OCI-LY1 (cell line): ENCODE results near the gene MYBBP1A.

Experiments used
- H2AFZ ChIP-seq: fragments of 200-600 bp; sonication (generic), shearing (Covaris generic); 2 replicates; pipeline ENCODE4 v1.6.0; 2014; ENCODE audit warnings: antibody characterized with exemption, mild to moderate bottlenecking, low read length
- H3F3A ChIP-seq: fragments of 200-600 bp; sonication (generic), shearing (Covaris generic); 2 replicates; pipeline ENCODE4 v1.6.0; 2014; ENCODE audit warnings: mild to moderate bottlenecking, antibody characterized with exemption, low read length, moderate library complexity; ENCODE audit not compliant: insufficient read depth
- H3K27ac ChIP-seq: fragments of 200-600 bp; sonication (generic); 2 replicates; pipeline ENCODE4 v1.5.1; 2014; ENCODE audit warnings: low read length, mixed run types, mild to moderate bottlenecking, low read depth; ENCODE audit not compliant: poor library complexity, severe bottlenecking
- H3K27me3 ChIP-seq: fragments of 200-600 bp; sonication (generic); 2 replicates; pipeline ENCODE4 v1.6.0; 2014; ENCODE audit warnings: antibody characterized with exemption, mild to moderate bottlenecking, low read length, moderate library complexity; ENCODE audit not compliant: insufficient read depth
- H3K36me3 ChIP-seq: fragments of 200-600 bp; sonication (generic); 2 replicates; pipeline ENCODE4 v1.6.1; 2014; ENCODE audit warnings: mild to moderate bottlenecking, antibody characterized with exemption, low read length, moderate library complexity, mixed read lengths; ENCODE audit not compliant: insufficient read depth
- H3K4me1 ChIP-seq: fragments of 200-600 bp; sonication (generic); 2 replicates; pipeline ENCODE4 v1.5.1; 2014; ENCODE audit warnings: mild to moderate bottlenecking, low read length, moderate library complexity; ENCODE audit not compliant: insufficient read depth, severe bottlenecking
- H3K4me2 ChIP-seq: fragments of 200-600 bp; sonication (generic), shearing (Covaris generic); 2 replicates; pipeline ENCODE4 v1.6.1; 2014; ENCODE audit warnings: low read length
- H3K4me3 ChIP-seq: fragments of 200-600 bp; sonication (generic); 2 replicates; pipeline ENCODE4 v1.5.1; 2014; ENCODE audit warnings: low read length, low read depth, mild to moderate bottlenecking, mixed read lengths; ENCODE audit not compliant: poor library complexity, severe bottlenecking
- H3K79me2 ChIP-seq: fragments of 200-600 bp; shearing (Covaris generic); 2 replicates; pipeline ENCODE4 v1.6.1; 2016; ENCODE audit warnings: mixed run types, low read length, mixed read lengths; ENCODE audit not compliant: insufficient read depth
- H3K9ac ChIP-seq: fragments of 200-600 bp; sonication (generic), shearing (Covaris generic); 2 replicates; pipeline ENCODE4 v1.6.1; 2014; ENCODE audit warnings: mild to moderate bottlenecking, low read length, mixed read lengths
- H3K9me2 ChIP-seq: fragments of 200-600 bp; sonication (generic), shearing (Covaris generic); 2 replicates; pipeline ENCODE4 v1.6.1; 2014; ENCODE audit warnings: low read depth, mild to moderate bottlenecking, low read length, mixed read lengths
- H3K9me3 ChIP-seq: fragments of 200-600 bp; shearing (Covaris generic); 2 replicates; pipeline ENCODE4 v1.6.1; 2014; ENCODE audit warnings: low read length, mixed read lengths
- H4K20me1 ChIP-seq: fragments of 200-600 bp; sonication (generic), shearing (Covaris generic); 2 replicates; pipeline ENCODE4 v1.6.0; 2016; ENCODE audit warnings: mild to moderate bottlenecking, low read length; ENCODE audit not compliant: insufficient read depth
- EZH2 ChIP-seq: fragments of 200-600 bp; sonication (generic), shearing (Covaris generic); IDR thresholded peaks from 2 replicates; pipeline ENCODE4 v1.8.0; 2017; ENCODE audit warnings: borderline replicate concordance, mixed run types, mild to moderate bottlenecking, antibody characterized with exemption, low read length, moderate library complexity, mixed read lengths
- TF ChIP-seq, protein P1 (sequence below): fragments of 200-600 bp; sonication (generic), shearing (Covaris generic); IDR thresholded peaks from 2 replicates; pipeline ENCODE4 v1.5.1; 2017; ENCODE audit warnings: mild to moderate bottlenecking, antibody characterized with exemption, low read length, moderate library complexity, mixed read lengths

Gene MYBBP1A

DNA sequence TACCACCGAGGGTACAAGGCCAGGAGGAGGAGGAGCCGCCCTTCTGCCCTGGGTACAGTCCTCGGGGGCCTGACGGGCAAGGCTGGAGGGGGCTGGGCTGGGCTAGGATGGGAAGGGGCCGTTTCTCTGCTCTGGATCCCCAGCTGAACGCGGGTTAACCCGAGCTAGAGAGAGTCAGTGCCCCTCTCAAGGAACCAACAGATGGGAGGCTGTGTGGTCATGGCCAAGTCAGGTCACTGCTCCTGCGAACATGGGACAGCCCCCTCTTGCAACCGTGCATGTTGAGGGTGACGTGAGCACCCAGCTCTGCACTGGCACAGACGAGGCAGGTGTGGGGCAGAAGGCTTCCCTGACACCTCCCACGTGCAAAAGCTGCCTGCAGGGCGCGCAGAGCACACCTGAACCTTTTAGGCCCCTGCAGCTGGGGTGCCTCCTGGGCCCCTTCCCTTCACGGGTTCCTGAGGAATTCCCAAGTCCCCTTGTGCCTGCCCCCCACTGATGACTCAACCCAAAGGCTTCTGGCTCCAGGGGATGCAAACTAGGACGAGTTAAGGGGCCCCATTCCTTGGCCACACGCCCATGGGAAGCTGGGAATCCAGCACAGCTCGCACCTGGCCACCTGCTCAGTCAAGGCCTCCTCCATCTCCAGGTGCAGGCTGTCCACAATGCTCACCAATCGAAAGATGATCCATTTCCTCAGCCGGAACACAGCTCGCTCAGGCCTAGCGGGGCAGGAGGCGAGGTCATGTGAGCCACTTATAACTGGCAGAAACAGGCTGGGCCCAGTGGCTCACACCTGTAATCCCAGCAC lies 6.3 kb downstream of the MYBBP1A start:
- Histone ChIP-seq H3F3A (no peaks in the 10 kb centered on the region), H3K36me3 (peaks cover 96% of the 10 kb centered on the region), H3K27ac (no peak overlapping the region), H3K9me3 (no peaks in the 10 kb centered on the region), H3K4me1 (peaks cover 7% of the 10 kb centered on the region), H3K4me3 (no peak overlapping the region), H4K20me1 (no peaks in the 10 kb centered on the region), H3K9me2 (no peaks in the 10 kb centered on the region), H2AFZ (no peak overlapping the region), H3K79me2 (peaks cover 6% of the 10 kb centered on the region; the same call in 1 of the 2 replicates), H3K9ac (no peak overlapping the region), H3K4me2 (no peak overlapping the region), H3K27me3 (no peaks in the 10 kb centered on the region)
- no peak for TF ChIP-seq EZH2
- TF ChIP-seq, protein P1, sequence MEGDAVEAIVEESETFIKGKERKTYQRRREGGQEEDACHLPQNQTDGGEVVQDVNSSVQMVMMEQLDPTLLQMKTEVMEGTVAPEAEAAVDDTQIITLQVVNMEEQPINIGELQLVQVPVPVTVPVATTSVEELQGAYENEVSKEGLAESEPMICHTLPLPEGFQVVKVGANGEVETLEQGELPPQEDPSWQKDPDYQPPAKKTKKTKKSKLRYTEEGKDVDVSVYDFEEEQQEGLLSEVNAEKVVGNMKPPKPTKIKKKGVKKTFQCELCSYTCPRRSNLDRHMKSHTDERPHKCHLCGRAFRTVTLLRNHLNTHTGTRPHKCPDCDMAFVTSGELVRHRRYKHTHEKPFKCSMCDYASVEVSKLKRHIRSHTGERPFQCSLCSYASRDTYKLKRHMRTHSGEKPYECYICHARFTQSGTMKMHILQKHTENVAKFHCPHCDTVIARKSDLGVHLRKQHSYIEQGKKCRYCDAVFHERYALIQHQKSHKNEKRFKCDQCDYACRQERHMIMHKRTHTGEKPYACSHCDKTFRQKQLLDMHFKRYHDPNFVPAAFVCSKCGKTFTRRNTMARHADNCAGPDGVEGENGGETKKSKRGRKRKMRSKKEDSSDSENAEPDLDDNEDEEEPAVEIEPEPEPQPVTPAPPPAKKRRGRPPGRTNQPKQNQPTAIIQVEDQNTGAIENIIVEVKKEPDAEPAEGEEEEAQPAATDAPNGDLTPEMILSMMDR, result no peak

DNA sequence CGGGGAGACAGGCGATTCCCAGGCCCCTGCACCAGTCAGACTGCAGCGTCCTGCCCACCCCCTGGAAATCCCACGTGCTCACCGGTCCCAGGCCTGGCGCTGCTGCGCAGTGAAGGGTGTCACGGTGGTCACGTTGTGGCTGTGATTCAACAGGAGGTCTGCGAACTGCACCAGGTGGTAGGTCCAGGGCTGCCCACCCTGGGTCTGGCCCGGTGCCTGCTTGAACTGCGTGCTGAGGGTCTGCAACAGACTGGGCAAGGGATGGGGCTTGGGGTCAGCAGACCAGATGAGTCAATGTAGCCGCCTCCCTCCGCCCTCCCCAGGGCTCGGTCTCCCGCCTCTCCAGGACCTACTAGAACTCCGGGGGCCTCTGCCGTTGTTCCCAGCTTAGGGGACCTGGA lies 7.1 kb downstream of the MYBBP1A start:
- Histone ChIP-seq H3K9me3 (no peaks in the 10 kb centered on the region), H3K4me1 (no peaks in the 10 kb centered on the region), H4K20me1 (no peaks in the 10 kb centered on the region), H3K36me3 (peaks cover 96% of the 10 kb centered on the region), H3K79me2 (no peaks in the 10 kb centered on the region), H3F3A (no peaks in the 10 kb centered on the region), H3K4me2 (no peak overlapping the region), H3K9ac (no peak overlapping the region), H3K9me2 (no peaks in the 10 kb centered on the region), H3K4me3 (no peak overlapping the region), H3K27me3 (no peaks in the 10 kb centered on the region), H3K27ac (no peak overlapping the region), H2AFZ (no peak overlapping the region)
- TF ChIP-seq, protein P1, result no peak
- TF ChIP-seq EZH2, result no peak

DNA sequence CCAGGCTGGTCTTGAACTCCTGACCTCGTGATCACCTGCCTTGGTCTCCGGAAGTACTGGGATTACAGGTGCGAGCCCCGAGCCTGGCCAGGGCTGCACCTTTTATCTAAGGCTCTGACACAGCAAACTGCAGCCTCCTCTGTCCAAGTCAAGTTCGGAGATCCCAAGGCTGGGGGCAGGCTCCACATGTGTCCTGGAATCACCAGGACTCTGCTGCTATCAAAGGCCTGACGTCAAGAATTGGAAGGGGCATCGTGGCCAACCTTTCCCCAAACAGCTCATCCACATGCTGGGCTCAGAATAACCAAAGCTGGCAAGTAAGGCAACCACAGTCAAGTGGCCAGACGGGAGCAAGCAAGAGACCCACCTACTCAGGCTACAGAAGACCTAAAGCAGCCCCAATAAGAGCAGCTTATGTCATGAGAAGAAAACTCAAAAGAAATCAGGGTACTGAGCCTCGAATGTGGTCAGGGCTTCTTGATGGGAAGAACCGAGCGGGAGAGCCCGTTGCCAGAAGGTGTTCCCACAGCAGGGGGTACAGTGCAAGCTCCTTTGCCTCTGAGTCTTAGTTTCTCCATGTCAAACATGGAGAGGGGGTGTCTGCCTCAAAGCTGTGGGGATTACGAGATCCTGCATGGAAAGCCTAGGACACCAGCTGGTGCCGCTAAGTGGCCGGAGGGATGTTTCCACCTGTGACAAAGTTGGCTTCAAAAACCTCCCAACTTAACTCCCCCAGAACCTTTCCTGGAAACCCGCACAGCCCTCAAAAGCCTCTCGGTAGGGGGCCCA lies 7.9 kb downstream of the MYBBP1A start:
- no peaks in the 10 kb centered on the region for H3K9me2 ChIP-seq
- no peaks in the 10 kb centered on the region for H3K27me3 ChIP-seq
- no peak for TF ChIP-seq EZH2
- TF ChIP-seq, protein P1, result no peak
- no peak overlapping the region for H3K9ac ChIP-seq
- no peaks in the 10 kb centered on the region for H3K4me1 ChIP-seq
- H3K9me3 ChIP-seq, result no peaks in the 10 kb centered on the region
- no peaks in the 10 kb centered on the region for H4K20me1 ChIP-seq
- H2AFZ ChIP-seq, result no peak overlapping the region
- peaks cover 96% of the 10 kb centered on the region for H3K36me3 ChIP-seq
- no peak overlapping the region for H3K27ac ChIP-seq
- no peak overlapping the region for H3K4me2 ChIP-seq
- no peak overlapping the region for H3K4me3 ChIP-seq
- H3K79me2 ChIP-seq, result no peaks in the 10 kb centered on the region
- no peaks in the 10 kb centered on the region for H3F3A ChIP-seq
